K562 (cell line): ENCODE measurements around the gene RHOF. TPM values are rescaled to one million over a fixed set of nuclear protein-coding genes. Genes with fewer than 3 reads are reported as not detected.

ENCODE experiments used
- ARID3A ChIP-seq: IDR thresholded peaks from 2 replicates; pipeline ENCODE4 v1.6.1; 2012; ENCODE audit warnings: low read depth, low read length, improper control_type of control experiment, borderline replicate concordance
- ATF3 ChIP-seq, 2 experiments: fragments of 450-650 bp in 1 of 2; sonication (generic) in 1 of 2; formaldehyde crosslinking in 1 of 2; IDR thresholded peaks in 1 of 2; conservative IDR thresholded peaks in 1 of 2; 2 replicates each; pipeline versions ENCODE4 v1.6.1 to v1.8.1; 2016 to 2023; ENCODE audit warnings: mild to moderate bottlenecking in 2 of 2, moderate library complexity in 2 of 2, inconsistent platforms in 1 of 2, missing genetic modification reagents in 1 of 2
- ATF7 ChIP-seq: fragments of 450-650 bp; IDR thresholded peaks from 2 replicates; pipeline ENCODE4 v1.7.1; 2014; ENCODE audit warnings: mild to moderate bottlenecking, moderate library complexity
- FOXO4 ChIP-seq: fragments of 450-650 bp; formaldehyde crosslinking; IDR thresholded peaks from 2 replicates; pipeline ENCODE4 v1.4.0; 2020; ENCODE audit warnings: mild to moderate bottlenecking, moderate library complexity
- HEY1 ChIP-seq: fragments of 250-450 bp; sonication (Bioruptor Pico); IDR thresholded peaks from 2 replicates; pipeline ENCODE4 v1.5.0; 2020; ENCODE audit warnings: mild to moderate bottlenecking, moderate library complexity, borderline replicate concordance
- KAT8 ChIP-seq: fragments of 450-650 bp; IDR thresholded peaks from 2 replicates; pipeline ENCODE4 v1.6.1; 2016; ENCODE audit warnings: low read depth, mild to moderate bottlenecking
- MAFG ChIP-seq: fragments of 450-650 bp; conservative IDR thresholded peaks from 2 replicates; pipeline ENCODE4 v1.6.1; 2016; ENCODE audit warnings: missing genetic modification characterization, missing compliant biosample characterization
- MXI1 ChIP-seq: IDR thresholded peaks from 2 replicates; pipeline ENCODE4 v1.6.1; 2011; ENCODE audit warnings: low read depth, mild to moderate bottlenecking, improper control_type of control experiment, low read length
- NCOA2 ChIP-seq, 2 experiments: fragments of 450-650 bp; IDR thresholded peaks; 2 replicates each; pipeline ENCODE4 v1.6.1; 2018; ENCODE audit warnings: mild to moderate bottlenecking in 2 of 2, moderate library complexity in 1 of 2; ENCODE audit not compliant: partially characterized antibody in 2 of 2
- NFE2 ChIP-seq: IDR thresholded peaks from 2 replicates; pipeline ENCODE4 v1.6.1; 2014; ENCODE audit warnings: antibody characterized with exemption, low read depth
- NR2C1 ChIP-seq, 2 experiments: fragments of 450-650 bp; IDR thresholded peaks; 2 replicates each; pipeline ENCODE4 v1.6.1; 2017; ENCODE audit warnings: mild to moderate bottlenecking in 2 of 2, antibody characterized with exemption in 1 of 2, inconsistent platforms in 1 of 2, missing compliant biosample characterization in 1 of 2, missing genetic modification characterization in 1 of 2
- SFPQ ChIP-seq: fragments of 200-400 bp; formaldehyde crosslinking; IDR thresholded peaks from 2 replicates; pipeline ENCODE4 v1.6.1; 2017; ENCODE audit warnings: mild to moderate bottlenecking, low read depth, low read length, moderate library complexity
- SREBF1 ChIP-seq: fragments of 150-350 bp; IDR thresholded peaks from 2 replicates; pipeline ENCODE4 v1.6.1; 2014; ENCODE audit warnings: antibody characterized with exemption, low read depth, low read length, borderline replicate concordance
- ZNF24 ChIP-seq: fragments of 450-650 bp; IDR thresholded peaks from 2 replicates; pipeline ENCODE4 v1.6.1; 2016
- ZNF584 ChIP-seq: fragments of 200-800 bp; sonication (Bioruptor generic); IDR thresholded peaks from 2 replicates; pipeline ENCODE4 v1.6.1; 2016; ENCODE audit warnings: low read depth, mild to moderate bottlenecking, missing genetic modification characterization, missing compliant biosample characterization
- ZNF717 ChIP-seq: fragments of 250-450 bp; sonication (Bioruptor Pico); IDR thresholded peaks from 2 replicates; pipeline ENCODE4 v1.5.0; 2021
- polyA plus RNA-seq, 8 experiments: library from polyadenylated mRNA; depleted of rRNA in 4 of 8; stranded (reverse) in 5 of 8; unstranded in 3 of 8; fragments of >200 nt; fragmentation: Nextera tagmentation in 2 of 8; fragmentation: Illumina TruSeq in 1 of 8; extraction: Ambion mirVana in 2 of 8; extraction: Trizol in 1 of 8; gene quantifications; 2 replicates each; pipeline versions ENCODE4 v1.2.1 to v1.2.3, GENCODE V29; 2011 to 2014; ENCODE audit warnings: inconsistent platforms in 1 of 8, missing spikeins in 1 of 8
- total RNA-seq, 7 experiments: library from RNA; depleted of rRNA in 6 of 7; stranded (reverse); fragments of >200 nt in 6 of 7; fragmentation: Illumina TruSeq in 2 of 7; extraction: Trizol in 2 of 7; gene quantifications; 2 replicates each; pipeline versions ENCODE4 v1.2.1 to v1.2.3, GENCODE V29; 2011 to 2021; ENCODE audit warnings: low replicate concordance in 1 of 7
- TF ChIP-seq, protein P1 (sequence below): fragments of 250-450 bp; sonication (Bioruptor Pico); IDR thresholded peaks from 2 replicates; pipeline ENCODE4 v1.8.0; 2022; ENCODE audit warnings: moderate library complexity, mild to moderate bottlenecking, inconsistent platforms

RHOF gene
- total and polyA plus RNA-seq, 9 of the 15 experiments (the other 6 are each of a cell fraction or from before 2014, with no cell fraction given): 0.13 to 10.1 (median 4.0) TPM

- TF ChIP-seq NR2C1 (IDR thresholded peaks at IDR 0.05): peak; percentile 33; the same call in 1 of the 2 replicates
- TF ChIP-seq NR2C1 (tag; IDR thresholded peaks at IDR 0.05): no peak
- TF ChIP-seq ATF7: peak; percentile 83
- TF ChIP-seq ZNF24: no peak
- TF ChIP-seq ZNF584 (CRISPR knock-in tag): no peak
- no peak for TF ChIP-seq MXI1
- TF ChIP-seq ARID3A: peak; percentile 49; the same call in 1 of the 2 replicates
- TF ChIP-seq KAT8: no peak
- TF ChIP-seq FOXO4 (CRISPR knock-in tag): no peak; the same call in 1 of the 2 replicates
- TF ChIP-seq ZNF717 (CRISPR knock-in tag): no peak
- 0 out of 2 replicates have a peak, but pooled peaks have one; percentile 4 for TF ChIP-seq NFE2
- TF ChIP-seq MAFG (tag): no peak
- TF ChIP-seq, protein P1, sequence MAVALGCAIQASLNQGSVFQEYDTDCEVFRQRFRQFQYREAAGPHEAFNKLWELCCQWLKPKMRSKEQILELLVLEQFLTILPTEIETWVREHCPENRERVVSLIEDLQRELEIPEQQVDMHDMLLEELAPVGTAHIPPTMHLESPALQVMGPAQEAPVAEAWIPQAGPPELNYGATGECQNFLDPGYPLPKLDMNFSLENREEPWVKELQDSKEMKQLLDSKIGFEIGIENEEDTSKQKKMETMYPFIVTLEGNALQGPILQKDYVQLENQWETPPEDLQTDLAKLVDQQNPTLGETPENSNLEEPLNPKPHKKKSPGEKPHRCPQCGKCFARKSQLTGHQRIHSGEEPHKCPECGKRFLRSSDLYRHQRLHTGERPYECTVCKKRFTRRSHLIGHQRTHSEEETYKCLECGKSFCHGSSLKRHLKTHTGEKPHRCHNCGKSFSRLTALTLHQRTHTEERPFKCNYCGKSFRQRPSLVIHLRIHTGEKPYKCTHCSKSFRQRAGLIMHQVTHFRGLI (CRISPR knock-in tag): no peak
- no peak for TF ChIP-seq NCOA2 (IDR thresholded peaks at IDR 0.05; ENCODE audit: partially characterized antibody in 2 of 2)
- no peak for TF ChIP-seq ATF3 (IDR thresholded peaks at IDR 0.05)
- 0 out of 2 replicates have a peak, but pooled peaks have one; percentile 58 for TF ChIP-seq ATF3 (CRISPR knock-in tag; conservative IDR thresholded peaks at IDR 0.05)
- no peak for TF ChIP-seq HEY1
- no peak for TF ChIP-seq SREBF1
- no peak for TF ChIP-seq SFPQ
Measured at GRCh38 chr12:121802843-121803698, 9.6 kb upstream of the RHOF start (continued).
